ENCODE data around the gene TNRC6A.
A peak's percentile ranks its signal among the peaks of the same experiment; 100 is the strongest.
"Not testable (repeated sequence)": the region's sequence is repeated elsewhere in the genome, so short reads cannot be mapped to it uniquely, and the experiment has no call there.

Gene TNRC6A

DNA sequence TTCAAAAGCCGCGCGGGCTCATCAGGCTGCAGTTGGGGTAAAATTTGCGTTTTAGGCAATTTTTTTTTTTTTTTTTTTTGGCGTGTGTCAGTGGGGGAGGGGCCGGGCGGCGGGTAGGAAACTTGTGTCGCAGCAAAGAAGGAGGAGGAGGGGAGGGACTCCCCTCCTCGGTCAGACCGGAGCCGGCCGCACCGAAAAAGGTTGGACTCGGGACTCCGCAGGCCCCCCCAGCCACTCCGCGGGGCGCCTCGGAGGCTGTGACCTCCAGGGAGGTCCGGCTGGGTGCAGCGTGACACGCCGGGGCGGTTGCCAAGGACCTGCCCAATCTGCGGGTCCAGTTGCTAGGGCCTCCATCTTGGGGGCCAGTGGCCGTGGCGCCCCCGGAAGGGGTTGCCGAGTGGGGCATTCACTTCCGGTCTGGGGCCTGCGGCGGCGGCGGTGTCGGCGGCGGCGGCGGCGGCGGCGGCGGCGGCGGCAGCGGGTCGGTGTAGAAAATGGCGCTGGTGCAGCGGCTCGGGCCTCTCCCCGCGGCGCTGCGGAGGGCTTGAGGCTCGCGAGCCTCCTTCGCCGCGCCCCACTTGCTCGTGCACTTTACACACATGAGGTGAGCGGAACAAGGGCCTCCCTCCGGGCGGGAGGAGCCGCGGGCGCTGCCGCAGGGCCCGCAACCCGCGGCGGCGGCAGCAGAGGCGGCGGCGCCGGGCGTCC is at the start of gene TNRC6A:
TNRC6A (plus strand) TSS at position 409 of the 708 bp plus-strand sequence; CDS start at position 600, 191 bp downstream.
- DNase-seq = peak; percentile 58

DNA sequence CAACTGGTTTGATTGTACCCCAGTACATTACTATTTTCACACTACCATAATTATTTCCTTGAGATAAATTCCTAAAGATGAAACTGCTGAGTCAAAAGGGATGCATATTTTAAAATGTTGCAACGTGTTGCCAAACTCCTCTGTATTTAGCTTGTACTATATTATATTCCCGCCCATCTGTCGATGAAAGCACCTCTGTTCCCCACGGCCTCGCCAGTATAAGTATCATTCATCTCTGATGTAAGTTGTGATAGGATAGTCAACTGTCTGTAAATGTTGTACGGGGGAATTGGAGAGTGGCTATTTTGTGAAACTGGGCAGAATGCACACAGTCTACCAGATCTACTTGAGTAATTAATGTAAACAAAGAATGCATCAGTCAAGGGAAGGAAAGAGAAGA is 47.7 kb upstream of the TNRC6A start:
- no peak for DNase-seq

DNA sequence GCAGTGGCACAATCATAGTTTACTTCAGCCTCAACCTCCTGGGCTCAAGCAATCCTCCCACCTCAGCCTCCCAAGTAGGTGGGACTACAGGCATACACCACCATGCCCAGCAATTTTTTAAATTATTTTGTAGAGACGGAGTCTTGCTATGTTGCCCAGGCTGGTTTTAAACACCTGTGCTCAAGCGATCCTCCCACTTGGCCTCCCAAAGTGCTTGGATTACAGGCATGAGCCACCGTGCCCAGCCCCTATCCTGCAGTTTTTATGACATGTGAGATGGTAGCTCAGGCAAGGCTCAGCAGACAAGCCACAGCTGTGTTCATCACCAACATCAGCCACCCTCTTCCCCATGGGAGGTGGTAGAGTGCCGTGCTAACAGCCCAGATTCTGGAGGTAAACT is 46.2 kb upstream of the TNRC6A start:
- no peak for DNase-seq

DNA sequence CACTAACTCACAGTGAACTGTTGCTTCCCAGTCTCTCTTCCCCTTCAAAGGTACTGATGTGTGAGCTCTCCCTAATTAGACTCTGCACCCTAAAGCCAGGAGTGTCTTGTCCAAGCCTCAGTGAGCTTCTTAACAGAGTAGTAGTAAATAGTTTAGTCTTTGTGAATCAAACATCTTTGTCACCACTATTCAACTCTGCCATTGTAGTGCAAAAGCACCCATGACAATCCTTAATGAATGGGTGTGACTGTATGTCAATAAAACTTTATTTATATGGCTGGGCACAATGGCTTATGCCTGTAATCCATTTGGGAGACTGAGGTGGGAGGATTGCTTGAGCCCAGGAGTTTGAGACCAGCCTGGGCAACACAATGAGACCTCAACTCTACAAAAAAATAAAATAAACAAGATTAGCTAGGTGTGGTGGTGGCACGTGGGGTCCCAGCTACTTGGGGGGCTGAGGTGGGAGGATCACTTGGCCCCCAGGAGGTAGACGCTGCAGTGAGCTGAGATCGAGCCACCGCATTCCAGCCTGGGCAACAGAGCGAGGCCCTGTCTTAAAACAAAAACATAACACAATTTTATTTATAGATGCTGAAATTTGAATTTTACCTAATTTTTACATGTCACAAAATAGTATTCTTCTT is 45.5 kb upstream of the TNRC6A start:
- no peak for DNase-seq

DNA sequence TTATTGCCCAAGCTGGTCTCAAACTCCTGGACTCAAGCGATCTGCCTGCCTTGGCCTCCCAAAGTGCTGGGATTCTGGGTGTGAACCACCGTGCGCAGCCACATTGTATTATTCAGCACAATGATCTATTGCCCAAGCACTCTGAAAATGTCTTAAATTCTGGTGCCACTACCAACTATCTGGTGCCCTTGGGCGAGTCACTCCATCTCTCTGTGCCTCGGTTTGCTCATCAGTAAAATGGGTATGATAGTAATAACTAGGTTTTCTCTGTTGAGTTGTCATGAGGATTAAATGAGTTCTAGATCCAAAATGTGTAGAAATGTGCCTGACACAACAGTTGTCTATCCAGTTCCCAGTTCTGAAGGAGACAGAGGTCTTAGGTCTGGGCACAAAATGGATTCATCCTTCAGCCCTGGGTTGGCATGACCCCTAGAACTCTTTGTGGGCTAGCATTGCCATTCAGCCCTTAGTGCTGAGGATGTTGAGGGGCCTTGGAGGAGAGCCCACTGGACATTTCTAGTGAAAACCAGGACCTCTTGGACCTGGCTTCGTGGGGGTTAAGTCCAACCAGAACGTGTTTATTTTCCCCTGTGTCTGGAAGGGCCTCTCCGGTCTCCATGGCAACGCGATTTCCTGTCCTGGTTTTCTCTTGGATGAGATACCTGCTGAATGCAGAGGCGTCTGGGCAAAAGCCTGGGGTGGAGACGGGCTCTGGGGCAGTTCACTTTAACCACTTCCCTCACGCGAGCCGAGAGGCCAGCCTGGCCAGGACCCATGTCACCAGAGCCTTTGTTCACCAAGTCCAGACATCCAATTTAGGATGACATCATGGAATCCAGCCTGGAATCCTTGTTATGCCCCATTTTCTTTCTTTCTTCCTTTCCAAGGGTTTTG is 43.7 kb upstream of the TNRC6A start:
- no peak for DNase-seq

DNA sequence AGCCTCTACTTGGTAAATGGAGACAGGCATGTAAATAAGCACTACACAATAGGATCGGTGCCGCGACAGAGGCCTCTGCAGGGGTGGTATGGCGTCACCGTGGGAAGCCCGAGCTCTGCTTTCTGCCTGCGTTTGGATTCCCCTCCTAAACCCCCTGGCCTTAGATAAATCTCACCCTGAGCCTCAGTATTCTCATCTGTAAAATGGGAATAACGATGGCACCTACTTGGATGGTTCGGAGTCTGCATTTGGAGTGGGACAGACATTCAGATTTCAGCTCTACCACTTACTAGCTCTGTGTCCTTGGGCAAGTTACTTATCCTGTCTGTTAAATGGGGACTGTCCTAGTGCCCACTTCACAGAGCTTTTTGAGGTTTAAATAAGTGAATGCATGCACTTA is 42.8 kb upstream of the TNRC6A start:
- no peak for DNase-seq

DNA sequence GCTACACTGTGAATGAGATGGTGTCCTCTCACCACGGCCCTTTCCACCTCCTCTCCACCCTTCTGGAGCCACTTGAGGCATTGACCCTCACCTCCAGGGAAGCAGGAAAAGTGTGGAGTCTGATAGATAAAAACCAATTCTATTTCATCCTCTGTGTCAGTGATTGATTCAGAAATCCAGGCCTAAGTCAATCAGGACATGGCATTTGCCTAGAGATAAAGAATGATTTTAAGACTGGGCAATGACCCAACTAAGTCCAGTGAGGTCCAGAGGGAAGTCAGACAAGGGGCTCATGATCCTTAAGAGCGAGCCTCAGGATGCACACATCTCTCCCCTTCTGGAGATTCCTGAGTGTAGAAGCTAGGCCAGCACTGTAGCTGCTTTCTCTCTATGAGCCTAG is 41.1 kb upstream of the TNRC6A start:
- no peak for DNase-seq

DNA sequence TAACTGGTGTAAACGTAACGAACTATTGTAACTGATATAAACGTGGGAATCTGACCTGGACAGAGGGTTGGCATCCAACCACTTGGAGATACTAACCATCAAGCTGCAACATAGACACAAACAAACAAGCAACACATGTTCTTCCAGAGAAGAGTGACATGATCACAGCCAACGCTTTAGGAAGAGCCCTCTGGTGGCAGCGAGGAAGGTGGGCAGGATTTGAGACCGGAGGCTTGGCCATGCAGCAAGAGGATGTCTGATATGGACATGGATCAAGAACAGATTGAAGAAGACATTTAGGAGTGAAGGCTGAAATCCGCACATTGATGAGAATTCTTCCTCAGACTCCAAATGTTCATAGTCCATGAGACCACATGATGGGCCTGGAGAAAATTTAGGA is 40.3 kb upstream of the TNRC6A start:
- no peak for DNase-seq

DNA sequence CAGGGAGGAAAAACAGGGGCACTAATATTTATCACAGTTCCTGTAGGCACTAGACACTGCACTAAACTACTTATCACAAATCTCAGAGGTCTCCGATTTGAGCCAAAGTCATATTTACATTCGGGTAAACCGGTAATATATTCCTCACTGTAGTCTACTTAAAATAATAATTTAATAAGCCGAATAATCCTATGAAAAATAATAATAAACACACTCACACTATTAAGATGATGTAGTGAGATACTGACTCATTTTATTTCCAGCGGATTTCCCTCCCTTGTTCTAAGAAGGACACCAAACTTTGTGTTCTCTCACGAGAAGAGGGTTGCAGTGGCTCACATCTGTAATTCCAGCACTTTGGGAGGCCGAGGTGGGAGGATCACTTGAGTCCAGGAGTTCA is 36.6 kb upstream of the TNRC6A start:
- DNase-seq = no peak

DNA sequence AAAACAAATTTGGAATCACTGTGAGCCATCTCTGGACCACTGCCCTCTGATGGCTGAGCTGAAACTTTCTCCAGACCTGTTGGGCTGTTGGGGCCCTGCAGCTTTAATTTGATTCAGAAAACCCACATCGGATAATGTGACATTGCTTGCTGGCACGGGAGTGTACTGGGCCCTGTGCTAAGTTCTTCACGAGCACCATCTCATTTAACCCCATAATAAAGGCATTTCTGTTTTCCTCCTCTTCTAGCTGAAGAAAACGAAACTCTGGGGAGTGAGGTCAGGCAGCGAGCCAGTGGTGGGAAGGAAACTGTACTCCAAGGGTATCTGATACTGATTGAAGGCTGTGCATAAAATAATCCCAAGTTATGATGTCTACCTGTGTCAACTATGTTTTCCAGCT is 34.5 kb upstream of the TNRC6A start:
- DNase-seq = no peak

DNA sequence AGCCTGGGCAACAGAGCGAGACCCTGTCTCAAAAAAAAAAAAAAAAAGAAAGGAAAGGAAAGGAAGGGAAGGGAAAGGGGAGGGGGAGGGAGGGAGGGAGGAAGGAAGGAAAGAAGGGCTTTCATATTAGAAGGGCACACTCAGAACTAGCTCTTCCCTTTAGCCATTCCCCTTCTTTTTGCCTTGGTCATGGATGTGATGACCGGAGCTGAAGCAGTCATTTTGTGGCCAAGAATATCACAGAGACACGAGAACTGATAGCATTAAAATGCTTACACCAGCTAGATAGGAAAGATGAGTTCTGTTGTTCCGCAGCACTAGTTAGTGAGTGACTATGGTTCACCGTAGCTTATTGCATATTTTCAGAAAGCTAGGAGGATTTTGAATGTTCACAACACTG is 32.8 kb upstream of the TNRC6A start:
- no peak for DNase-seq

DNA sequence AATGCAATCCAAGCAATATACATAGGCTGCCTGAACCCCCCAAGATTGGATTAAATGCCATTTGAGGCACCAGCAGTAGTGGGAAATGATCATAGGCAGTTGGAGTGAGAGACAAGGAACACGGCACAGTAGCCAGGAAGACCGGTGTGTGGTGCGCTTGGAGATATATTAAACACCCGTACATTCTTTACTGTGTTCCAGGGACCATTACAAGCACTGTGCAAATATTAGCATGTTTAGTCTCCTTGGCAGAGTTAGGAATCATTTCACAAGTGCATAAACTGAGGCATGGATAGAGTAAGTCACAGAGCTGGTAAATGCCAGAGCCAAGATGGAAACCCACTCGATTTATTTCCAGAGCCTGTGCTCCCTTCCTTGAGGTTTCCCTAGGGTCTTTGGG is 31.1 kb upstream of the TNRC6A start:
- no peak for DNase-seq

DNA sequence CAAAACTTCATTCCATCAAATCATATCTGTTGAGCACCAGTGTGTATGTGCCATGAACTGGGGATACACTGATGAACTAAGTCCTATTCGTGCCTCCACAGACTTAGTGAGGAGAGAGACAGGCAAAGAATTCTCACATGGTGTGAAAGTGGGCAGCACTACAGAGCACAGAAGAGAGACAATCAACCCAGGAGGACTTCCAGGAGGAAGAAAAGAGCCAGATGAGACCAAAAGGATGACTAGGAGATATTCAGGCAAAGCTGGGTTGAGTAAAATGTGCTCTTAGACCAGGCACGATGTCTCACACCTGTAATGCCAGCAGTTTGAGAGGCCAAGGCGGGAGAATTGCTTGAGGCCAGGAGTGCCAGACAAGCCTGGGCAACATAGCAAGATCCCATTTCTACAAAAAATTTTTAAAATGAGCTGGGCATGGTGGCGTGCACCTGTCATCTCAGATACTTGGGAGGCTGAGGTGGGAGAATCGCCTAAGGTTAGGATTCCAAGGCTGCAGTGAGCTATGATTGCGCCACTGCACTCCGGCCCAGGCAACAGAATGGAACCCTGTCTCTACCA is 30.2 kb upstream of the TNRC6A start:
- DNase-seq = no peak

DNA sequence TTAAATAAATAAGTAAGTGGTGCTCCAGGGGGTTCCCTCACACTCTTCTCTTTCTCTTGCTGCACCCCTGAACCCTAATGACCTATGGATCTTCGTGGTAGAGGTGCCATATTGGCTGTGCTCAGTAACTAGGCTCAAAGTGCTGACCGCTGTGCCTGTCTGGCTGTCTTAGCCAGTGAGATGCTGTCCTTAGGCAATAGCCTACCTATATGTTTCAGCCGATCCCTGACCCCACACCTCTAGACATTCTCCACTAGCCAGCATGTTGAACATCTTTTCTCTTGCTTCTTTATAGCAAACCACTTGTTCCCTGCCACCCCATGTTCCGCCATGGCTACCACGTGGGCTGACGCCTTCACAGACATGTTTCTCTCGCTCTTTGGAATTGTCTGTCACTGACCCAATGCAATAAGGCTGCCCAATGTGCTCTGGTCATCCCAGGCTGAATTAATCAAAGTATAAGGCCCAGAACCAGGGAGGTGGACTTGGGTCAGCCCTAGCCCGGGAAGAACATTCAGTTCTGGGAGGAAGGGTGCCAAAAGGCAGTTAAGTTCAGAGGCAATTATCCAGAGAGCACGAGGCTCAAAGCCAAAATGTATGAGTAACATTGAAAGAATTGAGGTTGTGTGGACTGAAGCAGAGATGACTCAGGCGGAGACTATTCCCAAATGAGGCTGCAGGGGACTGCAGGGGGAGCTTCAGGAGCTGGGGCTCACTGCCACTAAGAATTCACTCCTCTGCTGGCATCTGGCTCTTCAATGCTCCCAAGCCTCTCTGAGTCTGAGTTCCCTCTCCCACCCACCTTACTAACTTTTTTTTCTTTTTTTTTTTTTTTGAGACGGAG is 28.7 kb upstream of the TNRC6A start:
- no peak for DNase-seq

DNA sequence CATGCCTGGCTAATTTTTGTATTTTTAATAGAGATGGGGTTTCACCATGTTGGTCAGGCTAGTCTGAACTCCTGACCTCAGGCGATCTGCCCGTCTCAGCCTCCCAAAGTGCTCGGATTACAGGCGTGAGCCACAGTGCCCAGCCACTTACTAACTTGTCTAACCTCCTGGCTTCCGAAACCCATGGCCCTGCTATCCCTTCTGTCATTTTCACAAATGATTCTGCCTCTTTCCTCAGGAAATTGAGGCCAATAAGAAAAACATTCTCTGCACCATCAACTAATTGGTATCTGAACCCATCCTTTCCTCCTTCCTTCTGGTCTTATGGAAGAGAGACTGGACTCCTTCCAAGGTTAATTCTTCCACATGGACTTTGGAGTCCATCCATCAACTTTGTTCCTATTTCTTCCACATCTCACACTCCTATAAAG is 27.9 kb upstream of the TNRC6A start:
- no peak for DNase-seq

DNA sequence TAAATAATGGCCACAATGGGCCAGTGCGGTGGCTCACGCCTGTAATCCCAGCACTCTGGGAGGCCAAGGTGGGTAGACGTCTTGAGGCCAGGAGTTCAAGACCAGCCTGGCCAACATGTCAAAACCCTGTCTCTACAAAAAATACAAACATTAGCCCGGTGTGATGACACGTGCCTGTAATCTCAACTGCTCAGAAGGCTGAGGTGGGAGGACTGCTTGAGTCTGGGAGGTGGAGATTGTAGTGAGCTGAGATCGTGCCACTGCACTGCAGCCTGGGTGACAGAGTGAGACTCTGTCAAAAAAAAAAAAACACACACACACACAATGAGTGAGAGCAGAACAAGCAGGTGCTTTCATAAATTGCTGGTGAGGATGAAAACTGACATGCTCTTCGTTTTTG is 21.7 kb upstream of the TNRC6A start:
- not testable (repeated sequence) for DNase-seq

DNA sequence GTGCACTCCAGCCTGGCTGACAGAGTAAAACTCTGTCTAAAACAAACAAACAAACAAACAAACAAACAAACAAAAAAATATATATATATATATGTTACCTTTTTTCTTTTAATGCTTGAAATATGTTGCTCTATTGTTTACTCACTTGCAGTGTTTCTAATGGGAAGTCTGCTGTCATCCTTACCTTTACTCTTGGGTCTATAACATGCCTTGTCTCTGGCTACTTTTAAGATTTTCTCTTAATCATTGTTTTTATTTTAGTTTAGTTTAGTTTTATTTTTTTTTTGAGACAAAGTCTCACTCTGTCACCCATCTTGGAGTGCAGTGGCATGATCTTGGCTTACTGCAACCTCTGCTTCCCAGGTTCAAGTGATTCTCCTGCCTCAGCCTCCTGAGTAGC is 16.1 kb upstream of the TNRC6A start:
- DNase-seq = no peak

DNA sequence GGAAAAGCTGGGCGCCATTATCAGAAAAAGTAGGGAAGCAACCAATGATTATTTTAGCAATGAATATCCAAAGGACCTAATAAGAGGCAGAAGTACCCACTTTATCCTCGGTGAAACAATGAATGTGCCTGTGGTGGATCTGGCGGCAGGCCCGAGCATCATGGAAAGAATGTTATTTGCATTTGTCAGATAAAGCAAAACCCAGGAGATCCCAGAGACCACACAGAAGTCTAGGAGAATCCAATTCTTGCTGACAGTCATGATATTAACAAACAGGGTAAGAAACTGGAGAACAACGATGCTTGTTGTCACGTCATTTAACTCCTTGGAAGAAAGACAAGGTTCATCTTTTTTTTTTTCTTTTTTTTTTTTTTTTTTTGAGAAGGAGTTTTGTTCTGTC is 12.0 kb upstream of the TNRC6A start:
- DNase-seq = no peak

DNA sequence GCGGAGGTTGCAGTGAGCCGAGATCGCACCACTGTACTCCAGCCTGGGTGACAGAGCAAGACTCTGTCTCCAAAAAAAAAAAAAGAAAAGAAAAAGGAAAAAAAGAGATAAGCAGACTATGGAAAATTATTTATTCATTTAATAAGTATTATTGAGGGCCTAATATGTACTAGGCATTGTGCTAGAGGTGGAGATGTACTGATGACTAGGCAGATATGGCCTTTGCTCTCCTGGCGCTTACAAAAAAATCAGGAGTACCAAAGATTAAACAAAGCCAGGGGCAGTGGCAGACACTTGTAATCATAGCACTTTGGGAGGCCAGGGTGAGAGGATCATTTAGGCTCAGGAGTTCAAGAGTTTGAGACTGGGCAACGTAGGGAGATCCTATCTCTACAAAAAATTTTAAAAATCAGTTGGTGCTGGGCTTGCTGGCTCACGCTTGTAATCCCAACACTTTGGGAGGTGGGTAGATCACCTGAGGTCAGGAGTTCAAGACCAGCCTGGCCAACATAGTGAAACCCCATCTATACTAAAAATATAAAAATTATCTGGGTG is 10.4 kb upstream of the TNRC6A start:
- no peak for DNase-seq

DNA sequence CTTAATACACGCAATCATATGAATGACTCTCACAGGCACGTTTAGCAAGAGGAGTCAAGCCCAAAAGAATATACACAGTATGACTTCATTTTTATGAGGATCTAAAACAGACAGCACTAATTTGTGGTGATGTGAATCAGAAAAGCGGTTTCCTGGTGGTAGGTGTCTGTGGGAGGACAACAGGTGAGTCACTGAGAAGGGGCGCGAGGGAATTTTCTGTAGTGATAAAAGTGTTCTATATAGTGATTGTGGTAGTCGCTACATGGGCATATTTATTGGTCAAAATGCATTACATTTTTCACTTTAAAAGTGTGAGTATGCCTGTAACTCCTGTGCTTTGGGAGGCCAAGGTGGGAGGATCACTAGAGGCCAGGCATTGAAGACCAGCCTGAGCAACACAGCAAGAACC is 7.6 kb upstream of the TNRC6A start:
- DNase-seq = no peak

DNA sequence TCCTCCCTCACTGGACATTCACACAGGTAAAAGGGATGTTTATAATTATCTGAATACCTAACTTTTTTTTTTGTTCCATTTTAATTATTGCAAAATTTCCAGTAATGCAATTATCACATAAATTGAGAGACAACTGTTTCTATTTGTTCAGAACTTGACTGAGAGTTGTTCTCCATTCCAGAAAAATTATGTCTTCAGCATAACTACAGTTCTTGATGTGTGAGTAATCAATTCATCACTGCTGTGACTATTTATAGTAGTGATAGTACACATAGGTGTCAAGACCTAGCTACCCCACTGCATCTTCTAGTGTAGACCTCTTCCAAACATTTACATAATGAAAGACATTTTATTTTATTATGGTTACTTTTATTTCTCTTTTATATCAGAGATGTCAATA is 5.8 kb upstream of the TNRC6A start:
- DNase-seq = no peak

DNA sequence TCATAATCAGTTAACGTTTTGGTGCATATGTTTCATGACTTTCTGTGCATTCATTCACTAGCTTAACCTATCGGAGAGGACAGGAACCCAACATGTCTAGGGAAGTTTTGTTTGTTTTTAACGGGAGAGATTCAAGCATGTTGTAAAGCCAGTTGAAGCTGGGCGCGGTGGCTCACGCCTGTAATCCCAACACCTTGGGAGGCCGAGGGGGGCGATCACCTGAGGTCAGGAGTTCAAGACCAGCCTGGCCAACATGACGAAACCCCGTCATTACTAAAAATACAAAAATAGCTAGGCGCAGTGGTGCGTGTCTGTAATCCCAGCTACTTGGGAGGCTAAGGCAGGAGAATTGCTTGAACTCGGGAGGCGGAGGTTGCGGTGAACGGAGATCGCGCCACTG is 1.4 kb upstream of the TNRC6A start:
- no peak for DNase-seq
